PC-3 (cell line): ENCODE results near the gene STK4. TPM values are rescaled to one million over a fixed set of nuclear protein-coding genes. Genes with fewer than 3 reads are reported as not detected.

Source experiments
- ATAC-seq: fragments of 200-7000 bp; cut with Tn5 transposase; 2 replicates; pipeline ENCODE4 v1.9.1; 2020; ENCODE audit warnings: mild to moderate bottlenecking, moderate library complexity
- BruUV-seq: library from RNA; stranded (reverse); fragments of 400-500 nt; replicated peaks from 2 replicates; lab custom pipeline; 2021; lab: Mats Ljungman, UMichigan
- CTCF ChIA-PET: fragments of 300-600 bp; sonication (Branson Sonifier 250); formaldehyde crosslinking; loops from one replicate; lab custom pipeline; 2022; ENCODE audit warnings: antibody characterized with exemption; lab: Charles Lee
- POLR2A ChIA-PET: fragments of 300-600 bp; sonication (Branson Sonifier 250); formaldehyde crosslinking; loops from one replicate; lab custom pipeline; 2022; ENCODE audit warnings: antibody characterized with exemption; ENCODE audit not compliant: unreplicated experiment; lab: Charles Lee
- DNase-seq: peaks from one replicate; pipeline ENCODE4 v3.0.0-alpha.2; 2015
- H2AFZ ChIP-seq: fragments of 300-600 bp; sonication (generic); 2 replicates; pipeline ENCODE4 v1.6.0; 2016; ENCODE audit warnings: antibody characterized with exemption, low read length
- H3F3A ChIP-seq: fragments of 300-600 bp; sonication (generic); one replicate; pipeline ENCODE4 v1.6.0; 2017; ENCODE audit warnings: antibody characterized with exemption, low read length, control low read depth, mild to moderate bottlenecking; ENCODE audit not compliant: unreplicated experiment
- H3K27ac ChIP-seq: fragments of 300-600 bp; sonication (generic); 2 replicates; pipeline ENCODE4 v1.5.1; 2016; ENCODE audit warnings: mild to moderate bottlenecking, low read length
- H3K27me3 ChIP-seq: fragments of 300-600 bp; sonication (generic); 2 replicates; pipeline ENCODE4 v1.6.1; 2016; ENCODE audit warnings: low read length, mixed read lengths
- H3K36me3 ChIP-seq: fragments of 300-600 bp; sonication (generic); 2 replicates; pipeline ENCODE4 v1.6.1; 2016; ENCODE audit warnings: low read depth, mixed run types, low read length, mixed read lengths
- H3K4me1 ChIP-seq: fragments of 300-600 bp; sonication (generic); 2 replicates; pipeline ENCODE4 v1.5.1; 2016; ENCODE audit warnings: low read length; ENCODE audit not compliant: insufficient read depth
- H3K4me2 ChIP-seq: fragments of 300-600 bp; sonication (generic); 2 replicates; pipeline ENCODE4 v1.6.0; 2016; ENCODE audit warnings: low read length
- H3K4me3 ChIP-seq: fragments of 300-600 bp; sonication (generic); 2 replicates; pipeline ENCODE4 v1.5.1; 2016; ENCODE audit warnings: mild to moderate bottlenecking, low read length, mixed read lengths
- H3K79me2 ChIP-seq: fragments of 300-600 bp; sonication (generic); 2 replicates; pipeline ENCODE4 v1.6.1; 2017; ENCODE audit warnings: low read length, mixed read lengths
- H3K9ac ChIP-seq: fragments of 300-600 bp; sonication (generic); 2 replicates; pipeline ENCODE4 v1.6.0; 2016; ENCODE audit warnings: mild to moderate bottlenecking, low read length
- H3K9me2 ChIP-seq: fragments of 300-600 bp; sonication (generic); replicated peaks from 2 replicates; pipeline ENCODE4 v1.6.1; 2016; ENCODE audit warnings: mixed run types, low read length, mixed read lengths
- H3K9me3 ChIP-seq: fragments of 300-600 bp; sonication (generic); 2 replicates; pipeline ENCODE4 v1.6.1; 2016; ENCODE audit warnings: low read length, mixed read lengths
- H4K20me1 ChIP-seq: fragments of 300-600 bp; sonication (generic); 2 replicates; pipeline ENCODE4 v1.6.1; 2016; ENCODE audit warnings: low read length, mixed read lengths
- CTCF ChIP-seq: fragments of 300-600 bp; sonication (generic); conservative IDR thresholded peaks from 2 replicates; pipeline ENCODE4 v1.5.1; 2017; ENCODE audit warnings: antibody characterized with exemption, low read depth, mild to moderate bottlenecking, low read length
- EZH2 ChIP-seq: fragments of 300-600 bp; sonication (generic); IDR thresholded peaks from one replicate; pipeline ENCODE4 v1.6.1; 2017; ENCODE audit warnings: antibody characterized with exemption, mild to moderate bottlenecking, low read length; ENCODE audit not compliant: unreplicated experiment
- EZH2phosphoT487 ChIP-seq: fragments of 300-600 bp; sonication (generic); IDR thresholded peaks from 2 replicates; pipeline ENCODE4 v1.6.1; 2018; ENCODE audit warnings: mild to moderate bottlenecking, antibody characterized with exemption, low read length, borderline replicate concordance
- intact Hi-C: fragments of 100-400 bp; cut with micrococcal nuclease; formaldehyde crosslinking; loops from 2 replicates; pipeline ENCODE4 v1.9.0; 2023
- total RNA-seq: library from RNA; depleted of rRNA; stranded (reverse); fragments of >200 nt; gene quantifications from 2 replicates; pipeline ENCODE4 v1.2.3, GENCODE V29; 2014

STK4 gene
- total RNA-seq, 1 experiment from 2014 or later, result 18.6 TPM

- DNase-seq (no peak), ATAC-seq (no peak)
- peaks cover 8% of the 10 kb centered on the region; the same call in 1 of the 2 replicates for H3K36me3 ChIP-seq
- H3K9me2 ChIP-seq, result no peaks in the 10 kb centered on the region
- no peak overlapping the region for H3K4me2 ChIP-seq
- H3F3A ChIP-seq, result peaks cover 9% of the 10 kb centered on the region
- H3K4me3 ChIP-seq, result no peak overlapping the region
- no TSS peak for BruUV-seq
- intact Hi-C loops, result no loop called here
- no peaks in the 10 kb centered on the region for H3K79me2 ChIP-seq
- ChIA-PET CTCF (no interaction called here), POLR2A (no interaction called here)
- H3K9me3 ChIP-seq, result no peaks in the 10 kb centered on the region
- H4K20me1 ChIP-seq, result no peaks in the 10 kb centered on the region
- H2AFZ ChIP-seq, result no peak overlapping the region
- H3K9ac ChIP-seq, result no peak overlapping the region
- TF ChIP-seq EZH2, result no peak
- TF ChIP-seq EZH2phosphoT487, result no peak
- TF ChIP-seq CTCF, result no peak
- H3K27me3 ChIP-seq, result no peaks in the 10 kb centered on the region
- no peak overlapping the region for H3K27ac ChIP-seq
- peaks cover 28% of the 10 kb centered on the region for H3K4me1 ChIP-seq
Measured at GRCh38 chr20:45085289-45085688, 119.0 kb downstream of the STK4 start.

GRCh38 chr20:45085867-45086266 lies 119.6 kb downstream of the STK4 start:
- DNase-seq (no peak), ATAC-seq (no peak)
- POLR2A ChIA-PET, result no interaction called here
- Histone ChIP-seq H3K9me3 (no peaks in the 10 kb centered on the region), H2AFZ (no peak overlapping the region), H3K9me2 (no peaks in the 10 kb centered on the region), H3K4me1 (peaks cover 28% of the 10 kb centered on the region), H3K27me3 (no peaks in the 10 kb centered on the region), H3F3A (peaks cover 9% of the 10 kb centered on the region), H4K20me1 (no peaks in the 10 kb centered on the region), H3K4me3 (no peak overlapping the region), H3K27ac (no peak overlapping the region), H3K9ac (no peak overlapping the region), H3K36me3 (0 out of 2 replicates have a peak, but pooled peaks cover 8% of the 10 kb centered on the region), H3K79me2 (no peaks in the 10 kb centered on the region), H3K4me2 (no peak overlapping the region)
- TF ChIP-seq EZH2 (no peak), EZH2phosphoT487 (no peak), CTCF (no peak)
- CTCF ChIA-PET, result no interaction called here
- BruUV-seq, result no TSS peak
- intact Hi-C loops, result no loop called here

GRCh38 chr20:45087097-45087790 lies 120.9 kb downstream of the STK4 start:
- Histone ChIP-seq H3K4me3 (no peak overlapping the region), H3K36me3 (0 out of 2 replicates have a peak, but pooled peaks cover 7% of the 10 kb centered on the region), H4K20me1 (no peaks in the 10 kb centered on the region), H3K9me2 (no peaks in the 10 kb centered on the region), H3F3A (peaks cover 9% of the 10 kb centered on the region), H3K4me2 (peak overlapping the region; percentile 68), H2AFZ (no peak overlapping the region), H3K4me1 (peaks cover 28% of the 10 kb centered on the region), H3K9me3 (no peaks in the 10 kb centered on the region), H3K9ac (no peak overlapping the region), H3K27ac (peak overlapping the region; percentile 88), H3K79me2 (no peaks in the 10 kb centered on the region), H3K27me3 (no peaks in the 10 kb centered on the region)
- CTCF ChIA-PET, result no interaction called here
- intact Hi-C loops, result no loop called here
- no peak for TF ChIP-seq EZH2
- no peak for TF ChIP-seq CTCF
- no peak for TF ChIP-seq EZH2phosphoT487
- POLR2A ChIA-PET, result no interaction called here
- ATAC-seq (no peak; the same call in 1 of the 2 replicates), DNase-seq (peak; percentile 36)
- no TSS peak for BruUV-seq
